Liver (tissue), 9 donors: ENCODE measurements around the gene CASP10. TPM values are rescaled to one million over a fixed set of nuclear protein-coding genes. Genes with fewer than 3 reads are reported as not detected.

ENCODE experiments used
- DNase-seq: peaks from one replicate; pipeline ENCODE4 v3.0.0-alpha.2; 2017; ENCODE audit warnings: low spot score
- H3K27ac ChIP-seq, 2 donors: one replicate each; pipeline ENCODE4 v1.7.0; 2013; ENCODE audit warnings: inconsistent platforms in 2 of 2, low read length in 2 of 2, control low read depth in 1 of 2, low read depth in 1 of 2, mild to moderate bottlenecking in 1 of 2
- H3K27me3 ChIP-seq, 4 donors: one replicate each; pipeline versions ENCODE4 v1.6.1 to v1.7.0; 2013; ENCODE audit warnings: low read length in 3 of 4, inconsistent platforms in 1 of 4, mild to moderate bottlenecking in 1 of 4, moderate library complexity in 1 of 4; ENCODE audit not compliant: control insufficient read depth in 4 of 4, insufficient read depth in 4 of 4
- H3K36me3 ChIP-seq, 4 donors: one replicate each; pipeline versions ENCODE4 v1.6.1 to v1.7.0; 2013; ENCODE audit warnings: low read length in 3 of 4, mild to moderate bottlenecking in 3 of 4, low read depth in 1 of 4, moderate library complexity in 1 of 4; ENCODE audit not compliant: control insufficient read depth in 4 of 4, insufficient read depth in 3 of 4
- H3K4me1 ChIP-seq, 4 donors: one replicate each; pipeline versions ENCODE4 v1.6.1 to v1.7.0; 2013; ENCODE audit warnings: low read length in 3 of 4, mild to moderate bottlenecking in 3 of 4, moderate library complexity in 1 of 4; ENCODE audit not compliant: control insufficient read depth in 4 of 4, insufficient read depth in 4 of 4
- H3K4me3 ChIP-seq, 3 donors: one replicate each; pipeline versions ENCODE4 v1.6.1 to v1.7.0; 2013; ENCODE audit warnings: low read length in 3 of 3, control low read depth in 1 of 3, low read depth in 1 of 3, mild to moderate bottlenecking in 1 of 3
- H3K9ac ChIP-seq, 2 donors: one replicate each; pipeline ENCODE4 v1.7.0; 2013; ENCODE audit warnings: low read length in 2 of 2, mild to moderate bottlenecking in 2 of 2, moderate library complexity in 2 of 2, control low read depth in 1 of 2, low read depth in 1 of 2
- H3K9me3 ChIP-seq, 4 donors: one replicate each; pipeline versions ENCODE4 v1.6.1 to v1.7.0; 2013; ENCODE audit warnings: low read length in 3 of 4; ENCODE audit not compliant: control insufficient read depth in 4 of 4
- EGR1 ChIP-seq, 2 donors: IDR thresholded peaks; 2 replicates each; pipeline ENCODE4 v1.6.1; 2016 to 2018; ENCODE audit warnings: antibody characterized with exemption in 2 of 2, low read depth in 2 of 2
- FOXA1 ChIP-seq: IDR thresholded peaks from 2 replicates; pipeline ENCODE4 v1.6.1; 2016; ENCODE audit warnings: antibody characterized with exemption
- FOXA2 ChIP-seq: IDR thresholded peaks from 2 replicates; pipeline ENCODE4 v1.6.1; 2016; ENCODE audit warnings: antibody characterized with exemption
- GABPA ChIP-seq, 2 donors: IDR thresholded peaks in 1 of 2; conservative IDR thresholded peaks in 1 of 2; 2 replicates each; pipeline ENCODE4 v1.6.1; 2016; ENCODE audit warnings: antibody characterized with exemption in 2 of 2, mild to moderate bottlenecking in 1 of 2, moderate library complexity in 1 of 2
- HNF4A ChIP-seq, 2 donors: conservative IDR thresholded peaks; 2 replicates each; pipeline ENCODE4 v1.6.1; 2016; ENCODE audit warnings: antibody characterized with exemption in 2 of 2, mild to moderate bottlenecking in 2 of 2
- HNF4G ChIP-seq: IDR thresholded peaks from 2 replicates; pipeline ENCODE4 v1.6.1; 2016; ENCODE audit warnings: antibody characterized with exemption
- JUND ChIP-seq, 2 donors: IDR thresholded peaks; 2 replicates each; pipeline ENCODE4 v1.6.1; 2016; ENCODE audit warnings: antibody characterized with exemption in 2 of 2
- NR2F2 ChIP-seq: IDR thresholded peaks from 2 replicates; pipeline ENCODE4 v1.6.1; 2016; ENCODE audit warnings: antibody characterized with exemption
- RAD21 ChIP-seq, 2 donors: IDR thresholded peaks; 2 replicates each; pipeline ENCODE4 v1.6.1; 2016; ENCODE audit warnings: antibody characterized with exemption in 2 of 2, mild to moderate bottlenecking in 2 of 2
- RXRA ChIP-seq, 2 donors: IDR thresholded peaks; 2 replicates each; pipeline ENCODE4 v1.6.1; 2017 to 2018; ENCODE audit warnings: antibody characterized with exemption in 2 of 2, mild to moderate bottlenecking in 1 of 2
- SP1 ChIP-seq: IDR thresholded peaks from 2 replicates; pipeline ENCODE4 v1.6.1; 2018; ENCODE audit warnings: antibody characterized with exemption, mild to moderate bottlenecking
- TAF1 ChIP-seq: conservative IDR thresholded peaks from 2 replicates; pipeline ENCODE4 v1.6.1; 2016; ENCODE audit warnings: antibody characterized with exemption, mild to moderate bottlenecking
- YY1 ChIP-seq: IDR thresholded peaks from 2 replicates; pipeline ENCODE4 v1.6.1; 2016; ENCODE audit warnings: antibody characterized with exemption, mild to moderate bottlenecking
- WGBS: extraction: QIAGEN DNeasy Blood & Tissue Kit; methylation state at CpG from one replicate; pipeline ENCODE4 v1.1.7; 2013; 5-methylcytosine and 5-hydroxymethylcytosine counted together
- polyA plus RNA-seq, 2 donors: library from polyadenylated mRNA; stranded (reverse) in 1 of 2; unstranded in 1 of 2; fragments of 200-250 nt in 1 of 2; fragments of >200 nt in 1 of 2; fragmentation: Nextera tagmentation in 1 of 2; extraction: Ambion mirVana in 1 of 2; gene quantifications; one replicate each; pipeline versions ENCODE4 v1.2.1 to v1.2.3, GENCODE V29; 2013 to 2015
- total RNA-seq, 2 donors: library from RNA; depleted of rRNA; stranded (reverse); fragments of >200 nt; gene quantifications; one replicate each; pipeline ENCODE4 v1.2.3, GENCODE V29; 2014
- TF ChIP-seq, protein P1 (sequence below): IDR thresholded peaks from 2 replicates; pipeline ENCODE4 v1.6.1; 2016; ENCODE audit warnings: antibody characterized with exemption
- TF ChIP-seq, protein P2 (sequence below): IDR thresholded peaks from 2 replicates; pipeline ENCODE4 v1.6.1; 2016; ENCODE audit warnings: antibody characterized with exemption
- TF ChIP-seq, protein P3 (sequence below): IDR thresholded peaks from 2 replicates; pipeline ENCODE4 v1.6.1; 2016; ENCODE audit warnings: antibody characterized with exemption
- TF ChIP-seq, protein P4 (sequence below): fragments of 150-350 bp; IDR thresholded peaks from 2 replicates; pipeline ENCODE4 v1.5.1; 2017; ENCODE audit warnings: improper control_type of control experiment, low read depth, low read length; ENCODE audit not compliant: missing input control
- TF ChIP-seq, protein P5 (sequence below): IDR thresholded peaks from 2 replicates; pipeline ENCODE4 v1.6.1; 2016; ENCODE audit warnings: antibody characterized with exemption, mild to moderate bottlenecking
- donor health status: healthy.
- donor health status: healthy.
- donor health status: healthy.
- donor health status: healthy.
- donor health status: healthy.

Gene CASP10
- total and polyA plus RNA-seq, 4 donors, result 2.2 to 13.6 (median 5.6) TPM

DNA sequence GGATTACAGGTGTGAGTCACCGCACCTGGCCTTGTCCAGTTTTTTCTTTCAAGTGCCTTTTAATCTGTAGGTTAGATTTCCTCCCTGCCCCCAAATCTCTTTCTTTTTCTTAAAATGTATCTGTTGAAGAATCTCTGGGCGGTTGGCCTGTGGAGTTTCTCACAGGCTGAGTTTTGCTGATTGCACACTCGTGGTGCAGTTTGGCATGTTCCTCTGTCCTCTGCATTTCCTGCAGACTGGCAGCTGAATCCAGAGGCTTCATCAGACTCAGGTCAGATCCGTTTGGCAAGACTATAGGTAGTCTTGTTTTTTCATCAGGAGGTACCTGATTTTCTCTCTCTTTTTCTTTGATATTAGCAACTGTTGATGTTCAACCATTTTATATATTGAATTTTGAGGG lies 5.5 kb downstream of the CASP10 start:
- DNase-seq, result no peak
- Histone ChIP-seq H3K36me3 (peaks cover 1 to 5% (median 3%) of the 10 kb centered on the region in 4 donors), H3K9me3 (no peaks in the 10 kb centered on the region), H3K9ac (no peak overlapping the region), H3K4me3 (no peak overlapping the region), H3K27ac (no peak overlapping the region), H3K27me3 (no peaks in the 10 kb centered on the region), H3K4me1 (peaks cover 1 to 17% (median 12%) of the 10 kb centered on the region in 4 donors)
- WGBS, result 95% methylated on average over 4 of the region's 4 CpGs
- no peak for TF ChIP-seq FOXA1
- TF ChIP-seq, protein P1, sequence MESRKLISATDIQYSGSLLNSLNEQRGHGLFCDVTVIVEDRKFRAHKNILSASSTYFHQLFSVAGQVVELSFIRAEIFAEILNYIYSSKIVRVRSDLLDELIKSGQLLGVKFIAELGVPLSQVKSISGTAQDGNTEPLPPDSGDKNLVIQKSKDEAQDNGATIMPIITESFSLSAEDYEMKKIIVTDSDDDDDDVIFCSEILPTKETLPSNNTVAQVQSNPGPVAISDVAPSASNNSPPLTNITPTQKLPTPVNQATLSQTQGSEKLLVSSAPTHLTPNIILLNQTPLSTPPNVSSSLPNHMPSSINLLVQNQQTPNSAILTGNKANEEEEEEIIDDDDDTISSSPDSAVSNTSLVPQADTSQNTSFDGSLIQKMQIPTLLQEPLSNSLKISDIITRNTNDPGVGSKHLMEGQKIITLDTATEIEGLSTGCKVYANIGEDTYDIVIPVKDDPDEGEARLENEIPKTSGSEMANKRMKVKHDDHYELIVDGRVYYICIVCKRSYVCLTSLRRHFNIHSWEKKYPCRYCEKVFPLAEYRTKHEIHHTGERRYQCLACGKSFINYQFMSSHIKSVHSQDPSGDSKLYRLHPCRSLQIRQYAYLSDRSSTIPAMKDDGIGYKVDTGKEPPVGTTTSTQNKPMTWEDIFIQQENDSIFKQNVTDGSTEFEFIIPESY, result no peak
- TF ChIP-seq GABPA (IDR thresholded peaks at IDR 0.05 in 1 of 2, conservative IDR thresholded peaks at IDR 0.05 in 1 of 2), result no peak
- TF ChIP-seq HNF4A (conservative IDR thresholded peaks at IDR 0.05), result no peak
- TF ChIP-seq, protein P2, sequence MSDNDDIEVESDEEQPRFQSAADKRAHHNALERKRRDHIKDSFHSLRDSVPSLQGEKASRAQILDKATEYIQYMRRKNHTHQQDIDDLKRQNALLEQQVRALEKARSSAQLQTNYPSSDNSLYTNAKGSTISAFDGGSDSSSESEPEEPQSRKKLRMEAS, result no peak
- TF ChIP-seq, protein P3, sequence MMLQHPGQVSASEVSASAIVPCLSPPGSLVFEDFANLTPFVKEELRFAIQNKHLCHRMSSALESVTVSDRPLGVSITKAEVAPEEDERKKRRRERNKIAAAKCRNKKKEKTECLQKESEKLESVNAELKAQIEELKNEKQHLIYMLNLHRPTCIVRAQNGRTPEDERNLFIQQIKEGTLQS, result no peak
- TF ChIP-seq RXRA (IDR thresholded peaks at IDR 0.05), result no peak

DNA sequence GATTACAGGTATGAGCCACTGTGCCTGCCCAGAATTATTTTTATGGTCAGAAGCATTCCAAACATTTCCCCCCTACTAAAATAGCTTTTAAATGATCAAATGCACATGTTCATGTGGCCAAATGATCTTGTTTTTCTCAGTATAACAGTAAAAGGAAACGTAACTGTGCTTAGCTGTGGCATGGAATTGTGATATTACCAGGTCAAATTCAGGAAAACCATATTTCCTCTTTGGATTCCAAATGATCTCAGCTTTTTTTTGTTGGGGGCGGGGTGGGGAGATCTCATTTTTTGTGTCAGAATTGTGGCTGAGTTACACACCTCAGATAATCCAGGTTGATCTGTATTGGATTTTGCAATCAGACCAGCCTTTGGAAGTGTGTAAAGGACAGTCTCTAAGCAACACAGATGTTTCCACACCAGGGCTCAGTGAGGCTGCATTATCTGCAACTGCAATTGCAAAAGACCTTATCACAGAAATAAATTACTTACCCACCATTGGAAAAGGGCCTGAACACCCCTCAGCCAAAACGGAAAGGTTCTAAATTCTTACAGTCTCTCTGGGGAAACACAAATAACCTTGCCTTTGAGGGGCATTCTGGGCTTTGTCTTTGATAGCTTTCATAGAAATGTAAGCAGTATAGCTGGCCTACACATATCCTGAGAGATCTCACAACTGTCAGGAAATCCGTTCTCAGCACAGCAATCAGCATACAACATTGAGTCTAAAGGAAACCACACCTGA lies 8.4 kb downstream of the CASP10 start:
- Histone ChIP-seq H3K27me3 (no peaks in the 10 kb centered on the region), H3K9ac (peak overlapping the region in 1 of 2 donors; percentile 33), H3K36me3 (peaks cover 2 to 12% (median 8%) of the 10 kb centered on the region in 4 donors), H3K4me3 (no peak overlapping the region), H3K4me1 (peaks cover 0 to 15% (median 12%) of the 10 kb centered on the region in 4 donors), H3K27ac (peak overlapping the region; percentile 59 to 73), H3K9me3 (no peaks in the 10 kb centered on the region)
- TF ChIP-seq FOXA1, result no peak
- peak; percentile 52 to 65 for TF ChIP-seq HNF4A (conservative IDR thresholded peaks at IDR 0.05)
- TF ChIP-seq, protein P4, sequence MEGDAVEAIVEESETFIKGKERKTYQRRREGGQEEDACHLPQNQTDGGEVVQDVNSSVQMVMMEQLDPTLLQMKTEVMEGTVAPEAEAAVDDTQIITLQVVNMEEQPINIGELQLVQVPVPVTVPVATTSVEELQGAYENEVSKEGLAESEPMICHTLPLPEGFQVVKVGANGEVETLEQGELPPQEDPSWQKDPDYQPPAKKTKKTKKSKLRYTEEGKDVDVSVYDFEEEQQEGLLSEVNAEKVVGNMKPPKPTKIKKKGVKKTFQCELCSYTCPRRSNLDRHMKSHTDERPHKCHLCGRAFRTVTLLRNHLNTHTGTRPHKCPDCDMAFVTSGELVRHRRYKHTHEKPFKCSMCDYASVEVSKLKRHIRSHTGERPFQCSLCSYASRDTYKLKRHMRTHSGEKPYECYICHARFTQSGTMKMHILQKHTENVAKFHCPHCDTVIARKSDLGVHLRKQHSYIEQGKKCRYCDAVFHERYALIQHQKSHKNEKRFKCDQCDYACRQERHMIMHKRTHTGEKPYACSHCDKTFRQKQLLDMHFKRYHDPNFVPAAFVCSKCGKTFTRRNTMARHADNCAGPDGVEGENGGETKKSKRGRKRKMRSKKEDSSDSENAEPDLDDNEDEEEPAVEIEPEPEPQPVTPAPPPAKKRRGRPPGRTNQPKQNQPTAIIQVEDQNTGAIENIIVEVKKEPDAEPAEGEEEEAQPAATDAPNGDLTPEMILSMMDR, result no peak
- TF ChIP-seq HNF4G, result peak; percentile 31
- TF ChIP-seq GABPA (IDR thresholded peaks at IDR 0.05 in 1 of 2, conservative IDR thresholded peaks at IDR 0.05 in 1 of 2), result no peak
- peak; percentile 41 to 63 for TF ChIP-seq RXRA (IDR thresholded peaks at IDR 0.05)
- TF ChIP-seq NR2F2, result no peak
- no peak for TF ChIP-seq FOXA2
- TF ChIP-seq, protein P3, result peak; percentile 54
- TF ChIP-seq, protein P2, result peak; percentile 49
- peak; percentile 58 for TF ChIP-seq SP1
- TF ChIP-seq YY1, result peak; percentile 45
- TF ChIP-seq, protein P1, result peak; percentile 41
- TF ChIP-seq EGR1 (IDR thresholded peaks at IDR 0.05; ENCODE audit: low read depth in 2 of 2), result peak in 1 of 2 donors; percentile 27
- TF ChIP-seq, protein P5, sequence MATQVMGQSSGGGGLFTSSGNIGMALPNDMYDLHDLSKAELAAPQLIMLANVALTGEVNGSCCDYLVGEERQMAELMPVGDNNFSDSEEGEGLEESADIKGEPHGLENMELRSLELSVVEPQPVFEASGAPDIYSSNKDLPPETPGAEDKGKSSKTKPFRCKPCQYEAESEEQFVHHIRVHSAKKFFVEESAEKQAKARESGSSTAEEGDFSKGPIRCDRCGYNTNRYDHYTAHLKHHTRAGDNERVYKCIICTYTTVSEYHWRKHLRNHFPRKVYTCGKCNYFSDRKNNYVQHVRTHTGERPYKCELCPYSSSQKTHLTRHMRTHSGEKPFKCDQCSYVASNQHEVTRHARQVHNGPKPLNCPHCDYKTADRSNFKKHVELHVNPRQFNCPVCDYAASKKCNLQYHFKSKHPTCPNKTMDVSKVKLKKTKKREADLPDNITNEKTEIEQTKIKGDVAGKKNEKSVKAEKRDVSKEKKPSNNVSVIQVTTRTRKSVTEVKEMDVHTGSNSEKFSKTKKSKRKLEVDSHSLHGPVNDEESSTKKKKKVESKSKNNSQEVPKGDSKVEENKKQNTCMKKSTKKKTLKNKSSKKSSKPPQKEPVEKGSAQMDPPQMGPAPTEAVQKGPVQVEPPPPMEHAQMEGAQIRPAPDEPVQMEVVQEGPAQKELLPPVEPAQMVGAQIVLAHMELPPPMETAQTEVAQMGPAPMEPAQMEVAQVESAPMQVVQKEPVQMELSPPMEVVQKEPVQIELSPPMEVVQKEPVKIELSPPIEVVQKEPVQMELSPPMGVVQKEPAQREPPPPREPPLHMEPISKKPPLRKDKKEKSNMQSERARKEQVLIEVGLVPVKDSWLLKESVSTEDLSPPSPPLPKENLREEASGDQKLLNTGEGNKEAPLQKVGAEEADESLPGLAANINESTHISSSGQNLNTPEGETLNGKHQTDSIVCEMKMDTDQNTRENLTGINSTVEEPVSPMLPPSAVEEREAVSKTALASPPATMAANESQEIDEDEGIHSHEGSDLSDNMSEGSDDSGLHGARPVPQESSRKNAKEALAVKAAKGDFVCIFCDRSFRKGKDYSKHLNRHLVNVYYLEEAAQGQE, result no peak
- TF ChIP-seq RAD21 (IDR thresholded peaks at IDR 0.05), result peak; percentile 16 to 36
- no peak for TF ChIP-seq TAF1
- peak in 1 of 2 donors; percentile 42 for TF ChIP-seq JUND (IDR thresholded peaks at IDR 0.05)
- 23% methylated on average over 4 of the region's 4 CpGs for WGBS
- DNase-seq, result no peak
